Central memory CD8-positive, alpha-beta T cell (primary cell): ENCODE measurements around the gene NEUROD2.

Experiments
- ATAC-seq: fragments of 150-1000 bp; cut with Tn5 transposase; replicated peaks from 2 replicates; pipeline ENCODE4 v1.10.0; 2022; ENCODE audit warnings: mild to moderate bottlenecking, moderate FRiP score, moderate number of reproducible peaks; ENCODE audit not compliant: poor library complexity, severe bottlenecking; ENCODE audit errors: extremely low read depth
- DNase-seq, 2 donors: peaks; one replicate each; pipeline ENCODE4 v3.0.0; 2021; ENCODE audit warnings: low spot score in 2 of 2
- H3K27ac Mint-ChIP-seq: one replicate; pipeline ENCODE4 v1.8.0; 2022; ENCODE audit warnings: low read depth, mild to moderate bottlenecking, moderate library complexity, mixed read lengths
- H3K27me3 Mint-ChIP-seq: one replicate; pipeline ENCODE4 v1.8.0; 2022; ENCODE audit warnings: mixed read lengths
- H3K36me3 Mint-ChIP-seq: one replicate; pipeline ENCODE4 v1.8.0; 2022; ENCODE audit warnings: mild to moderate bottlenecking, moderate library complexity, mixed read lengths; ENCODE audit not compliant: insufficient read depth
- H3K4me1 Mint-ChIP-seq: one replicate; pipeline ENCODE4 v1.8.0; 2022; ENCODE audit warnings: mixed read lengths
- H3K4me3 Mint-ChIP-seq: one replicate; pipeline ENCODE4 v1.8.0; 2022; ENCODE audit warnings: mild to moderate bottlenecking, moderate library complexity, mixed read lengths
- H3K9me3 Mint-ChIP-seq: one replicate; pipeline ENCODE4 v1.8.0; 2022; ENCODE audit warnings: mixed read lengths

NEUROD2 gene

GRCh38 chr17:39621523-39622379 is 14.0 kb upstream of the NEUROD2 start:
- DNase-seq (peak; percentile 87 to 98), ATAC-seq (peak; percentile 61)
- Mint-ChIP-seq H3K27ac (peak overlapping the region; percentile 95), H3K36me3 (peaks cover 5% of the 10 kb centered on the region), H3K27me3 (peaks cover 14% of the 10 kb centered on the region), H3K9me3 (no peaks in the 10 kb centered on the region), H3K4me1 (peaks cover 43% of the 10 kb centered on the region), H3K4me3 (peak overlapping the region; percentile 74)

DNA sequence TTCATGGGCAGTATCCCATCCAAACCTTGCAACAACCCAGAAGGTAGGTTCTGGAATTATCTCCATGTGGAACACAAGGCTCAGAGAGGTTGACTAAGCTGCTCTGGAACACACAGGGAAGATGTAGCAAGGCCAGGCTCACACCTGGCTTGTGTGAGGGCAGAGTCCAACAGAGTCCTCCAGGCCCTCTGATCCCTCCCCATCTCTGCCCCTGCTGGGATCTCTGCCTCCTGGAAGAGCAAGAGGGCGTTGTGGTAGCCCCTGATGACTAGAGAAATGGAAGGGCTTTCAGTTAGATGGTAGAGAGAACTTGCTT is 12.0 kb upstream of the NEUROD2 start:
- no peak for ATAC-seq
- no peaks in the 10 kb centered on the region for H3K9me3 Mint-ChIP-seq
- no peak overlapping the region for H3K27ac Mint-ChIP-seq
- peaks cover 30% of the 10 kb centered on the region for H3K4me1 Mint-ChIP-seq
- DNase-seq, result no peak
- peaks cover 14% of the 10 kb centered on the region for H3K27me3 Mint-ChIP-seq
- no peak overlapping the region for H3K4me3 Mint-ChIP-seq
- peaks cover 5% of the 10 kb centered on the region for H3K36me3 Mint-ChIP-seq

DNA sequence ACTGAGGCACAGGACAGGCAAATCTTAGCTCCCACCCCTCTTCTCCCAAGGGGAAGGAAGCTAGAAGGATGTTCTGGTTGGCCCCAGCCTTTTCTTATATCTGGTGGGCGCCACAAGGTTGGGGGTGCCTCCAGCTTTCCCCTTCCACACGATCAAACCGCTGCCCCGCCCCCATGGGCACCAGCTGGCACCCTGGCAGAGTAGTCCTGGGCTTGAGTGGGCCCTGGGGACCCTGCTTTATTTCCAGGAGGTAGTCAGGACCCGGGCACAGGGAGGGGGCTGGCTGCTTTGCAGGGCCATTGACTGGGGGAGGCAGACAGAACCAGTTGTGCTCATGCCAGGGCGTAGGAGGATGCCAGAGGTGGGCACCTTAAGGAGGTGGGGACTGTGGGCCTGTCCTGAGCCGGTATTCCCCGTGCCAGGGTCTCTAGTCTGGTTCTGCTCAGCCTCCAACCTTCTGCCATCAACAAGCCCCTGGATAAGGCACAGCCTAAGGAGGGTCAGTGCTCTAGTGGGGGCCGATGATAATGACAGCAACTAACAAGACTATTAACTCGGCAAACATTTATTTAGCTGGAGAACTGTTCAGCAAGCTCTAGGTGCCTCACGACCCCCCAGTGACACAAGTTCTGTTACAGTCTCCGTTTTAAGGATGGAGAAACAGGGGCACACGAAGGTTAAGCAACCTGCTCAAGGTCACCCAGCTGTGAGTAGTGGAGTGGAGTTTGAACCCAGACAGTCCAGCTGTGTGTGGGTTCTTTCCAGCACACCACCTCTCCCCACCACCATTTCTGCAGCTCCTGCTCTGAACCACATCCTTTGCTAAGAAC is 11.5 kb upstream of the NEUROD2 start:
- Mint-ChIP-seq H3K4me1 (peaks cover 26% of the 10 kb centered on the region), H3K4me3 (no peak overlapping the region), H3K9me3 (no peaks in the 10 kb centered on the region), H3K27me3 (peaks cover 15% of the 10 kb centered on the region), H3K36me3 (peaks cover 5% of the 10 kb centered on the region), H3K27ac (no peak overlapping the region)
- DNase-seq (no peak), ATAC-seq (no peak)

GRCh38 chr17:39618246-39618913 is 10.7 kb upstream of the NEUROD2 start:
- Mint-ChIP-seq H3K27ac (no peak overlapping the region), H3K36me3 (peaks cover 5% of the 10 kb centered on the region), H3K4me3 (peak overlapping the region; percentile 81), H3K4me1 (peaks cover 23% of the 10 kb centered on the region), H3K9me3 (no peaks in the 10 kb centered on the region), H3K27me3 (peaks cover 16% of the 10 kb centered on the region)
- DNase-seq (no peak), ATAC-seq (no peak)

DNA sequence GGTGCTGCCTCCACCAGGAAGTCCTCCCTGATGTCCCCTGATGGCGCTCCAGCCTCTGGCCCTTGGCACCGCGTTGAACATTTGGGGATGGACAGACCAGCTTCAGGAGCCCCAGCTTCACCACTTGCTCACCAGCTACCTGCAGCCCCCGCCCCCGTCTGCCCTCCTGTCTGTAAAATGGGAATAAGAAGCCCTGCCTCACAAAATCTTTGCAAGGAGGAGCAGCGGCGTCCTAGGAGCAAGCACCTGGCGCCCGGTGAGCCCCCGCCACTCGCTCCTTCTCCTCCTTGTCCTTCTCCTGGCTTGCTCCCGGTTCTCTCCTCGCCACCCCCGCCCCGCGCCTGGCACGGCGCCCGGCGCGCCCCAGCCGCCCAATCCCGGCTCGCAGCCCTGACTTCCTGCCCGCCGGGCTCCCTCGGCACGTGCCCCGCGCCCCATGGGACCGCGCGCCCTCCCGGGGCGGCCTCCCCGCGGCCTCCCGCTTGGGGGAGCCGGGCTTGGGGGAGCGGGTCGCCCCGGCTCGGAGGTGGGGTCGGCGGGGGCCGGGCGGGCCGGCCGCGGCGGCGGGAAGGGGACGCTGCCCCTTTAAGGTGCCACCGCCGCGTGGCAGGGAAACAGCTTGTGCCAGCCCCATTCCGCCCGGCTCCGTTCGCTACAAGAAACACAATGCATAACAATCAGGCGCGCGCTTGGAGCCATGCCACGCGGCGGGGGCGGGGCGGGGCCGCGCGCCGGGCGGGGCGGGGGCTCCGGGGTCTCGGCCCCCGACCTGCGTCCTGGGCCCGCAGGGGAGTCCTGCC is 9.9 kb upstream of the NEUROD2 start:
- Mint-ChIP-seq H3K36me3 (peaks cover 6% of the 10 kb centered on the region), H3K27me3 (peaks cover 24% of the 10 kb centered on the region), H3K4me3 (peak overlapping the region; percentile 81), H3K9me3 (no peaks in the 10 kb centered on the region), H3K27ac (no peak overlapping the region), H3K4me1 (peaks cover 25% of the 10 kb centered on the region)
- DNase-seq (no peak), ATAC-seq (peak; percentile 37)

DNA sequence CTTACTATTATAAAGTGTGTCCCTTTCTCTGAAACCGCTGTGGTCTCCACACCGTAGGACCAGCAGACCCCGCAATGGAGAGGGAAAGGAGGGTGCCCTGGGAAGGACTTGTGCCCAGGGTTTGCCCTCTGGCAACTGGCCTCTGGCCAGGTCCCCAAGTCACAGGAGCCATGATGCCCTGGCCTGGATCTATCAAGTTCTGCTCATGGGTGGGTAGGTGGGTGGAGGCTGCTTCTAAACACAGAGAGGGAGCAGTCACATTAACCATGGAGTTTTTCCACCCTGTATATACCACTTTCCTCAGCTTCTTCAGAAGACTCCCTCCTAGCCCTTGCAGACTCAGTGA is 9.4 kb upstream of the NEUROD2 start:
- ATAC-seq, result no peak
- Mint-ChIP-seq H3K4me3 (peak overlapping the region; percentile 81), H3K9me3 (no peaks in the 10 kb centered on the region), H3K27ac (no peak overlapping the region), H3K4me1 (peaks cover 19% of the 10 kb centered on the region), H3K36me3 (peaks cover 5% of the 10 kb centered on the region), H3K27me3 (peaks cover 24% of the 10 kb centered on the region)
- DNase-seq, result no peak

DNA sequence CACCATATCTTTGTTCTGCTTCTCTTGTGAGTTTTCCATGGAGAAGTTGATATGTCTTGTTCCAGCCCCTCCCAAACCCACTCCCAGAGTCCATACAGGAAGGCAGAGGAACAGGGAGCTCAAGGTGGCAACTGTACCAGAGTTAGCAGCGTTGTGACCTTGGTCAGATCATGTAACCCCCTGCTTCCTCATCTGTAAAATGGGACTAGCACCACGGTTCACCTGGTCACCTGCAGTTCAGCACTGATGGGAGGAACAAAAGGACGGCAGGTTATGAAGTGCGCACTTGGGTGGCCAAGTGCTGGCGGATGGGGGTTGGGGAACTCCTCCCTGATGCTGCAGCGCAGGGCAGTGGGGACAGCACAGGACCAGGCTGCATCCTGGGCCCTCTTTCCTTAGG is 7.7 kb upstream of the NEUROD2 start:
- DNase-seq (no peak), ATAC-seq (no peak)
- Mint-ChIP-seq H3K4me3 (no peak overlapping the region), H3K27me3 (peaks cover 24% of the 10 kb centered on the region), H3K36me3 (peaks cover 2% of the 10 kb centered on the region), H3K4me1 (peaks cover 14% of the 10 kb centered on the region), H3K9me3 (no peaks in the 10 kb centered on the region), H3K27ac (no peak overlapping the region)

- no peaks in the 10 kb centered on the region for H3K9me3 Mint-ChIP-seq
- ATAC-seq (no peak), DNase-seq (no peak)
- H3K27ac Mint-ChIP-seq, result no peak overlapping the region
- H3K27me3 Mint-ChIP-seq, result peaks cover 27% of the 10 kb centered on the region
- peaks cover 2% of the 10 kb centered on the region for H3K36me3 Mint-ChIP-seq
- H3K4me1 Mint-ChIP-seq, result peaks cover 14% of the 10 kb centered on the region
- no peak overlapping the region for H3K4me3 Mint-ChIP-seq
These were observed 6.9 kb upstream of the NEUROD2 start for GRCh38 chr17:39614545-39615157.

- no peak overlapping the region for H3K27ac Mint-ChIP-seq
- H3K36me3 Mint-ChIP-seq, result peaks cover 2% of the 10 kb centered on the region
- H3K4me1 Mint-ChIP-seq, result peaks cover 7% of the 10 kb centered on the region
- ATAC-seq (no peak), DNase-seq (no peak)
- H3K4me3 Mint-ChIP-seq, result no peak overlapping the region
- H3K9me3 Mint-ChIP-seq, result no peaks in the 10 kb centered on the region
- peaks cover 43% of the 10 kb centered on the region for H3K27me3 Mint-ChIP-seq
These were observed 5.3 kb upstream of the NEUROD2 start for GRCh38 chr17:39612935-39613464.

- H3K4me3 Mint-ChIP-seq, result no peak overlapping the region
- H3K27me3 Mint-ChIP-seq, result peaks cover 45% of the 10 kb centered on the region
These were observed 4.7 kb upstream of the NEUROD2 start for GRCh38 chr17:39612291-39612894.

GRCh38 chr17:39611401-39612112 is 3.8 kb upstream of the NEUROD2 start:
- H3K9me3 Mint-ChIP-seq, result no peaks in the 10 kb centered on the region
- H3K27ac Mint-ChIP-seq, result no peak overlapping the region
- DNase-seq (no peak), ATAC-seq (no peak)
- H3K36me3 Mint-ChIP-seq, result peaks cover 4% of the 10 kb centered on the region
- H3K4me3 Mint-ChIP-seq, result no peak overlapping the region
- peaks cover 6% of the 10 kb centered on the region for H3K4me1 Mint-ChIP-seq
- H3K27me3 Mint-ChIP-seq, result peaks cover 50% of the 10 kb centered on the region

More at GRCh38 chr17:39612291-39612894, 4.7 kb upstream of the NEUROD2 start:
- DNase-seq, result no peak
- Mint-ChIP-seq H3K4me1 (peaks cover 6% of the 10 kb centered on the region), H3K36me3 (peaks cover 2% of the 10 kb centered on the region), H3K27ac (no peak overlapping the region), H3K9me3 (no peaks in the 10 kb centered on the region)
- ATAC-seq, result no peak
